GM18526 (cell line): ENCODE results near the gene ITLN1.

ENCODE experiments used
- POLR2A ChIP-seq: IDR thresholded peaks from 3 replicates; pipeline ENCODE4 v1.6.1; 2011; ENCODE audit not compliant: insufficient read length; ENCODE audit errors: extremely low read depth

ITLN1 gene

GRCh38 chr1:160883581-160884513 lies 1.1 kb downstream of the ITLN1 start:
- TF ChIP-seq POLR2A, result no peak

GRCh38 chr1:160882582-160882981 lies 2.4 kb downstream of the ITLN1 start:
- no peak for TF ChIP-seq POLR2A

- TF ChIP-seq POLR2A, result no peak
Measured at GRCh38 chr1:160880216-160880615, 4.8 kb downstream of the ITLN1 start.

GRCh38 chr1:160879056-160879455 lies 5.9 kb downstream of the ITLN1 start:
- TF ChIP-seq POLR2A, result no peak

GRCh38 chr1:160877221-160877620 lies 7.8 kb downstream of the ITLN1 start:
- no peak for TF ChIP-seq POLR2A

- TF ChIP-seq POLR2A, result no peak
Measured at GRCh38 chr1:160876311-160876710, 8.7 kb downstream of the ITLN1 start.

GRCh38 chr1:160874935-160875334 lies 10.0 kb downstream of the ITLN1 start:
- TF ChIP-seq POLR2A, result no peak

- no peak for TF ChIP-seq POLR2A
Measured at GRCh38 chr1:160868141-160868540, 16.8 kb downstream of the ITLN1 start.

GRCh38 chr1:160866695-160867260 lies 18.2 kb downstream of the ITLN1 start:
- no peak for TF ChIP-seq POLR2A

GRCh38 chr1:160866001-160866694 lies 18.8 kb downstream of the ITLN1 start:
- no peak for TF ChIP-seq POLR2A

GRCh38 chr1:160865337-160865736 lies 19.6 kb downstream of the ITLN1 start:
- TF ChIP-seq POLR2A, result no peak

- TF ChIP-seq POLR2A, result no peak
Measured at GRCh38 chr1:160864173-160864572, 20.8 kb downstream of the ITLN1 start.

GRCh38 chr1:160863774-160864131 lies 21.2 kb downstream of the ITLN1 start:
- no peak for TF ChIP-seq POLR2A

GRCh38 chr1:160863061-160863773 lies 21.8 kb downstream of the ITLN1 start:
- TF ChIP-seq POLR2A, result no peak
